Fibroblast of pulmonary artery (primary cell): Measurements from ENCODE around the gene ADAMTSL3.

Source experiments
- DNase-seq: peaks from one replicate; pipeline ENCODE4 v3.0.0-alpha.2; 2010; ENCODE audit warnings: low read depth
- H3K4me3 ChIP-seq: replicated peaks from 2 replicates; pipeline ENCODE4 v1.5.1; 2011; ENCODE audit warnings: low read depth, mild to moderate bottlenecking, control low read depth, low read length, moderate library complexity
- TF ChIP-seq, protein P1 (sequence below): IDR thresholded peaks from 2 replicates; pipeline ENCODE4 v1.5.1; 2011; ENCODE audit warnings: mild to moderate bottlenecking, control low read depth, low read length, inconsistent platforms; ENCODE audit errors: missing control alignments

The ADAMTSL3 gene

GRCh38 chr15:83889995-83890394 is 236.1 kb downstream of the ADAMTSL3 start:
- DNase-seq, result no peak
- no peak overlapping the region for H3K4me3 ChIP-seq
- TF ChIP-seq, protein P1, sequence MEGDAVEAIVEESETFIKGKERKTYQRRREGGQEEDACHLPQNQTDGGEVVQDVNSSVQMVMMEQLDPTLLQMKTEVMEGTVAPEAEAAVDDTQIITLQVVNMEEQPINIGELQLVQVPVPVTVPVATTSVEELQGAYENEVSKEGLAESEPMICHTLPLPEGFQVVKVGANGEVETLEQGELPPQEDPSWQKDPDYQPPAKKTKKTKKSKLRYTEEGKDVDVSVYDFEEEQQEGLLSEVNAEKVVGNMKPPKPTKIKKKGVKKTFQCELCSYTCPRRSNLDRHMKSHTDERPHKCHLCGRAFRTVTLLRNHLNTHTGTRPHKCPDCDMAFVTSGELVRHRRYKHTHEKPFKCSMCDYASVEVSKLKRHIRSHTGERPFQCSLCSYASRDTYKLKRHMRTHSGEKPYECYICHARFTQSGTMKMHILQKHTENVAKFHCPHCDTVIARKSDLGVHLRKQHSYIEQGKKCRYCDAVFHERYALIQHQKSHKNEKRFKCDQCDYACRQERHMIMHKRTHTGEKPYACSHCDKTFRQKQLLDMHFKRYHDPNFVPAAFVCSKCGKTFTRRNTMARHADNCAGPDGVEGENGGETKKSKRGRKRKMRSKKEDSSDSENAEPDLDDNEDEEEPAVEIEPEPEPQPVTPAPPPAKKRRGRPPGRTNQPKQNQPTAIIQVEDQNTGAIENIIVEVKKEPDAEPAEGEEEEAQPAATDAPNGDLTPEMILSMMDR, result no peak

DNA sequence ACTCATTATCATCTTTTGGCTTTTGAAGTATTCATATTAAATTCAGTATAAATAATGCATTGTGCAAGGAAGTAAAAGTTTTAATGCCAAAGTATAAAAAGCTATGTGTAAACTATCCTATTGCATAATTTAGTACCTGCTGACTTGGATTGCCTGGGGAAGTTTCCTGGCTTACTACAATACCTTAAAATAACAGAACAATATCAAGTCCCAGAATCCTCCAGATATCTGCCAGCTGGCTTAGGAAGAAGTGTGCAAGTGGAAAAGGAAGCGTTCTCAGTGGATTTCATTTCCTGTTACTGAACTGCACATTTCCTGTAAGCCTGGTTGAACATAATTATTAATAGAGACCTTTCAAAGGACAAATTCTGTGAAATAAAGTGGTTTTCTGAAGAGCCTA is 236.7 kb downstream of the ADAMTSL3 start:
- DNase-seq, result peak; percentile 53
- no peak overlapping the region for H3K4me3 ChIP-seq
- TF ChIP-seq, protein P1, result no peak

- DNase-seq, result no peak
- TF ChIP-seq, protein P1, result no peak
- no peak overlapping the region for H3K4me3 ChIP-seq
Observed at GRCh38 chr15:83892498-83892897, 238.6 kb downstream of the ADAMTSL3 start.

GRCh38 chr15:83893308-83893707 is 239.4 kb downstream of the ADAMTSL3 start:
- TF ChIP-seq, protein P1, result no peak

GRCh38 chr15:83897037-83897436 is 243.1 kb downstream of the ADAMTSL3 start:
- TF ChIP-seq, protein P1, result no peak
- DNase-seq, result no peak
- H3K4me3 ChIP-seq, result no peak overlapping the region

More at GRCh38 chr15:83893308-83893707, 239.4 kb downstream of the ADAMTSL3 start:
- no peak for DNase-seq
- H3K4me3 ChIP-seq, result no peak overlapping the region

DNA sequence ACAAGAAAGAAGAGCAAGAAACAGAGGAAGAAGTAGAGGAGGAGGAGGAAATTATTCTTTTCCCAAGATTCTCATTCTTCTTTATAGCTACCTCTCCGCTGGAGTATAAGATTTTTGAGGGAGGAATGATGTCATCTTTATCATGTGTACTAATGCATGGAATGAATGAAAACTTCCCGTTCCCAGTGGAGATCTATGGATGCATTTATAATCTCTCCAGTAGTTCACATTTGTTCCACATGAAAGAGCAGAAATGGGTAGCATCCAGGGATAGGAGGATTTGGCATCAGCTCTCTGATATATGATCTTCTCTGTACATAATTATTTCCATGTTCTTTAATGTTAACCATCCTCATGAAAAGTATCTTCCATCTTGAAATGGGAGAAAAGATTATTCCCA is 244.4 kb downstream of the ADAMTSL3 start:
- TF ChIP-seq, protein P1, result no peak
- no peak for DNase-seq
- no peak overlapping the region for H3K4me3 ChIP-seq

DNA sequence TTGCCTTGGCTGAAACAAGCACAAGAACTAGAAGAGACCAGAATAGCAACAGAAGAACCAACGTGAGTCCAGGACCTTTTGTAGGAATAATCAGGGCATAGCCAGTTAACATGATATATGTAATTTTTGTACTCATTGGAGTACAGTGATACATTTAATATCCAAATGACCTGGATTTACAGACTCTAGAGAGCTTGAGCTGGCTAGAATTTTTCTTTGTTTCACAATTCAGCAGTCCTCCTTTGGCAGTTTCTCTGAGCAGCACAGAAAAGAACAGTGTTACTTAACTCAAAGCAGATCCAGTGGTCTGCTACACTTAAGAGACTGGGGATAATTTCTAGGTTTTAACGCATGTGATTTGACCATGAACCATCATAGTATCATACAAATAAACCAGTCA is 245.7 kb downstream of the ADAMTSL3 start:
- no peak overlapping the region for H3K4me3 ChIP-seq
- no peak for DNase-seq
- TF ChIP-seq, protein P1, result no peak
